GM18858 (cell line): ENCODE data around the gene PSMD8.
"Not testable (repeated sequence)": the region's sequence is repeated elsewhere in the genome, so short reads cannot be mapped to it uniquely, and the experiment has no call there.

ENCODE experiments used
- ATAC-seq: cut with Tn5 transposase; IDR thresholded peaks from one replicate; pipeline ENCODE4 v1.9.1; 2021; ENCODE audit not compliant: unreplicated experiment

Gene PSMD8

GRCh38 chr19:38409631-38410133 is 35.3 kb downstream of the PSMD8 start:
- no peak for ATAC-seq

GRCh38 chr19:38410407-38410806 is 36.0 kb downstream of the PSMD8 start:
- not testable (repeated sequence) for ATAC-seq

- no peak for ATAC-seq
Observed at GRCh38 chr19:38411041-38411712, 36.8 kb downstream of the PSMD8 start.

- ATAC-seq, result not testable (repeated sequence)
Observed at GRCh38 chr19:38411898-38412297, 37.5 kb downstream of the PSMD8 start.

- no peak for ATAC-seq
Observed at GRCh38 chr19:38412491-38412890, 38.1 kb downstream of the PSMD8 start.

- ATAC-seq, result no peak
Observed at GRCh38 chr19:38412961-38413360, 38.6 kb downstream of the PSMD8 start.

- no peak for ATAC-seq
Observed at GRCh38 chr19:38413416-38413815, 39.0 kb downstream of the PSMD8 start.

GRCh38 chr19:38417146-38417543 is 42.8 kb downstream of the PSMD8 start:
- ATAC-seq, result no peak

- ATAC-seq, result no peak
Observed at GRCh38 chr19:38417544-38418506, 43.5 kb downstream of the PSMD8 start.

- ATAC-seq, result no peak
Observed at GRCh38 chr19:38420935-38421334, 46.6 kb downstream of the PSMD8 start.

GRCh38 chr19:38421856-38422255 is 47.5 kb downstream of the PSMD8 start:
- no peak for ATAC-seq

- ATAC-seq, result no peak
Observed at GRCh38 chr19:38422438-38422837, 48.1 kb downstream of the PSMD8 start.

GRCh38 chr19:38424272-38424671 is 49.9 kb downstream of the PSMD8 start:
- no peak for ATAC-seq

- ATAC-seq, result no peak
Observed at GRCh38 chr19:38425222-38425809, 50.9 kb downstream of the PSMD8 start.

- ATAC-seq, result no peak
Observed at GRCh38 chr19:38425810-38426466, 51.6 kb downstream of the PSMD8 start, which contains the start of gene RASGRP4. Gene RASGRP4, minus strand, starts transcription at chr19:38426219. Its CDS starts 128 bp downstream, at chr19:38426091.

GRCh38 chr19:38427035-38427677 is 52.8 kb downstream of the PSMD8 start:
- peak; percentile 49 for ATAC-seq

GRCh38 chr19:38429055-38429810 is 54.9 kb downstream of the PSMD8 start:
- no peak for ATAC-seq

GRCh38 chr19:38429811-38430156 is 55.4 kb downstream of the PSMD8 start:
- ATAC-seq, result no peak

GRCh38 chr19:38430931-38431330 is 56.6 kb downstream of the PSMD8 start:
- ATAC-seq, result no peak

GRCh38 chr19:38433268-38433733 is 58.9 kb downstream of the PSMD8 start, which contains the start of gene RYR1:
Gene RYR1, plus strand, starts transcription at chr19:38433691. Its CDS starts 139 bp downstream, at chr19:38433830.
- no peak for ATAC-seq
